SK-N-SH (cell line): Measurements from ENCODE around the gene CINP. TPM values are rescaled to one million over a fixed set of nuclear protein-coding genes. Genes with fewer than 3 reads are reported as not detected.

Experiments
- CTCF ChIA-PET: fragments of 300-600, 350-600 bp; formaldehyde crosslinking; extraction: SDS; loops from one replicate; lab custom pipeline; 2021; lab: Yijun Ruan, JAX
- POLR2A ChIA-PET: fragments of 350-600 bp; sonication (Branson Sonifier 250); formaldehyde crosslinking; extraction: SDS; loops from one replicate; lab custom pipeline; 2020; ENCODE audit warnings: antibody characterized with exemption, inconsistent platforms; lab: Yijun Ruan, JAX
- DNase-seq: peaks from one replicate; pipeline ENCODE4 v3.0.0; 2012
- H2AFZ ChIP-seq: fragments of 200-600 bp; sonication (generic); 2 replicates; pipeline ENCODE4 v1.8.1; 2016; ENCODE audit warnings: antibody characterized with exemption, mild to moderate bottlenecking, low read depth
- H3F3A ChIP-seq: fragments of 200-600 bp; sonication (generic); replicated peaks from 2 replicates; pipeline ENCODE3; 2016; ENCODE audit warnings: antibody characterized with exemption, mild to moderate bottlenecking; ENCODE audit not compliant: insufficient read depth
- H3K27ac ChIP-seq, 2 experiments: fragments of 200-500 bp in 1 of 2; fragments of 200-600 bp in 1 of 2; sonication (Bioruptor generic) in 1 of 2; sonication (generic), shearing (Covaris generic) in 1 of 2; 2 replicates each; pipeline versions ENCODE4 v1.5.1 to v1.6.1; 2014 to 2016; ENCODE audit warnings: low read depth in 2 of 2, inconsistent platforms in 1 of 2, low read length in 1 of 2, mild to moderate bottlenecking in 1 of 2, mixed read lengths in 1 of 2
- H3K27me3 ChIP-seq: fragments of 200-600 bp; sonication (generic), shearing (Covaris generic); 2 replicates; pipeline ENCODE4 v1.6.1; 2016; ENCODE audit warnings: mixed run types; ENCODE audit not compliant: insufficient read depth
- H3K36me3 ChIP-seq, 2 experiments: fragments of 200-500 bp in 1 of 2; fragments of 200-600 bp in 1 of 2; sonication (Bioruptor generic) in 1 of 2; sonication (generic) in 1 of 2; replicated peaks in 1 of 2; 2 replicates each; pipeline versions ENCODE3 to v1.5.1; 2014 to 2016; ENCODE audit warnings: low read length in 1 of 2, mild to moderate bottlenecking in 1 of 2; ENCODE audit not compliant: insufficient read depth in 2 of 2, control insufficient read depth in 1 of 2
- H3K4me1 ChIP-seq, 2 experiments: fragments of 200-500 bp in 1 of 2; fragments of 200-600 bp in 1 of 2; sonication (Bioruptor generic) in 1 of 2; sonication (generic), shearing (Covaris generic) in 1 of 2; 2 replicates each; pipeline versions ENCODE4 v1.5.1 to v1.6.1; 2014 to 2016; ENCODE audit warnings: low read depth in 1 of 2, low read length in 1 of 2, mixed run types in 1 of 2; ENCODE audit not compliant: insufficient read depth in 2 of 2, control insufficient read depth in 1 of 2
- H3K4me2 ChIP-seq: fragments of 200-600 bp; sonication (generic), shearing (Covaris generic); 2 replicates; pipeline ENCODE4 v1.6.1; 2017; ENCODE audit warnings: mixed run types
- H3K4me3 ChIP-seq, 2 experiments: fragments of 200-500 bp in 1 of 2; fragments of 200-600 bp in 1 of 2; sonication (Bioruptor generic) in 1 of 2; sonication (generic), shearing (Covaris generic) in 1 of 2; 2 replicates each; pipeline versions ENCODE4 v1.5.1 to v1.8.1; 2014 to 2016; ENCODE audit warnings: low read depth in 2 of 2, inconsistent platforms in 1 of 2, low read length in 1 of 2, mild to moderate bottlenecking in 1 of 2, mixed read lengths in 1 of 2, moderate library complexity in 1 of 2
- H3K79me2 ChIP-seq: fragments of 200-600 bp; sonication (generic); 2 replicates; pipeline ENCODE4 v1.8.1; 2017; ENCODE audit warnings: mild to moderate bottlenecking; ENCODE audit not compliant: insufficient read depth
- H3K9ac ChIP-seq: fragments of 200-600 bp; sonication (generic); 2 replicates; pipeline ENCODE4 v1.6.1; 2017; ENCODE audit warnings: mixed run types
- H3K9me2 ChIP-seq: fragments of 200-600 bp; sonication (generic); 2 replicates; pipeline ENCODE4 v1.6.1; 2017; ENCODE audit warnings: mixed run types
- H3K9me3 ChIP-seq: fragments of 200-600 bp; sonication (generic); 2 replicates; pipeline ENCODE4 v1.6.1; 2017; ENCODE audit warnings: mixed run types, mild to moderate bottlenecking, moderate library complexity
- H4K20me1 ChIP-seq: fragments of 200-600 bp; sonication (generic); 2 replicates; pipeline ENCODE4 v1.6.1; 2017; ENCODE audit warnings: mild to moderate bottlenecking, mixed run types; ENCODE audit not compliant: insufficient read depth
- CHD2 ChIP-seq: fragments of 150-350 bp; IDR thresholded peaks from 2 replicates; pipeline ENCODE4 v1.6.1; 2018; ENCODE audit warnings: low read length; ENCODE audit not compliant: partially characterized antibody
- FOXJ3 ChIP-seq: sonication (generic); formaldehyde crosslinking; IDR thresholded peaks from 2 replicates; pipeline ENCODE4 v1.5.1; 2020; ENCODE audit warnings: mild to moderate bottlenecking, missing genetic modification reagents
- GABPA ChIP-seq: IDR thresholded peaks from 2 replicates; pipeline ENCODE4 v1.4.0; 2012; ENCODE audit warnings: low read depth, mild to moderate bottlenecking
- MAX ChIP-seq: IDR thresholded peaks from 2 replicates; pipeline ENCODE4 v1.4.0; 2012; ENCODE audit warnings: low read depth
- MXI1 ChIP-seq: IDR thresholded peaks from 2 replicates; pipeline ENCODE4 v1.6.1; 2012; ENCODE audit warnings: mild to moderate bottlenecking, low read depth, low read length, improper control_type of control experiment
- POLR2AphosphoS5 ChIP-seq: IDR thresholded peaks from 2 replicates; pipeline ENCODE4 v1.6.1; 2012; ENCODE audit warnings: low read depth, low read length
- SIN3A ChIP-seq: IDR thresholded peaks from 2 replicates; pipeline ENCODE4 v1.6.1; 2012; ENCODE audit warnings: low read depth, mild to moderate bottlenecking, low read length, moderate library complexity, borderline replicate concordance
- TAF1 ChIP-seq: IDR thresholded peaks from 2 replicates; pipeline ENCODE4 v1.6.1; 2012; ENCODE audit warnings: low read depth, mild to moderate bottlenecking, low read length, moderate library complexity, borderline replicate concordance
- TCF12 ChIP-seq: IDR thresholded peaks from 2 replicates; pipeline ENCODE4 v1.4.0; 2012
- WGBS: methylation state at CpG from one replicate; pipeline ENCODE4 v1.1.6; 2017; ENCODE audit warnings: low lambda C conversion rate; 5-methylcytosine and 5-hydroxymethylcytosine counted together
- polyA plus RNA-seq, 3 experiments: library from polyadenylated mRNA; depleted of rRNA; stranded (reverse); fragments of >200 nt; gene quantifications; 2 replicates each; pipeline ENCODE4 v1.2.3, GENCODE V29; 2012
- TF ChIP-seq, protein P1 (sequence below): IDR thresholded peaks from 2 replicates; pipeline ENCODE4 v1.4.0; 2012; ENCODE audit warnings: low read depth, borderline replicate concordance
- TF ChIP-seq, protein P2 (sequence below): IDR thresholded peaks from 2 replicates; pipeline ENCODE4; 2012
- TF ChIP-seq, protein P3 (sequence below): fragments of 200-600 bp; sonication (generic); IDR thresholded peaks from 2 replicates; pipeline ENCODE4 v1.6.1; 2017; ENCODE audit warnings: antibody characterized with exemption, mild to moderate bottlenecking, moderate library complexity

The CINP gene
- 50.4 and 59.3 TPM in 2 replicates for polyA plus RNA-seq (2012; rRNA removed)
- 58.8 and 59.2 TPM in 2 replicates for polyA plus RNA-seq (2012; cell fraction: cytosol; rRNA removed)
- polyA plus RNA-seq (2012; cell fraction: nucleus; rRNA removed) = 29.1 and 36.3 TPM in 2 replicates

GRCh38 chr14:102362545-102363181, at the start of gene CINP, which contains the start of gene TECPR2:
CINP (minus strand) TSS chr14:102362890; CDS start chr14:102362851, 39 bp downstream.
TECPR2 (plus strand) TSS chr14:102362941; CDS start chr14:102376722, 13,781 bp downstream.
- peak; percentile 98 for DNase-seq
- peaks cover 64% of the 10 kb centered on the region for H3K79me2 ChIP-seq
- peak within 1 kb of the TSS; percentile 91 to 93 for H3K4me3 ChIP-seq
- H3K9me2 ChIP-seq = no peaks in the 10 kb centered on the region
- H4K20me1 ChIP-seq = no peaks in the 10 kb centered on the region
- peaks cover 14 to 15% of the 10 kb centered on the region in 2 experiments for H3K4me1 ChIP-seq
- TF ChIP-seq CHD2 (peak; percentile 50), GABPA (peak; percentile 89), TAF1 (peak; percentile 76; the same call in 1 of the 2 replicates), TCF12 (peak; percentile 31; the same call in 1 of the 2 replicates), POLR2AphosphoS5 (peak; percentile 91), SIN3A (0 out of 2 replicates have a peak, but pooled peaks have one; percentile 53), MXI1 (peak; percentile 90), MAX (peak; percentile 44; the same call in 1 of the 2 replicates), FOXJ3 (CRISPR knock-in tag) (no peak)
- TF ChIP-seq, protein P1, sequence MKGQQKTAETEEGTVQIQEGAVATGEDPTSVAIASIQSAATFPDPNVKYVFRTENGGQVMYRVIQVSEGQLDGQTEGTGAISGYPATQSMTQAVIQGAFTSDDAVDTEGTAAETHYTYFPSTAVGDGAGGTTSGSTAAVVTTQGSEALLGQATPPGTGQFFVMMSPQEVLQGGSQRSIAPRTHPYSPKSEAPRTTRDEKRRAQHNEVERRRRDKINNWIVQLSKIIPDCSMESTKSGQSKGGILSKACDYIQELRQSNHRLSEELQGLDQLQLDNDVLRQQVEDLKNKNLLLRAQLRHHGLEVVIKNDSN = no peak
- TF ChIP-seq, protein P2, sequence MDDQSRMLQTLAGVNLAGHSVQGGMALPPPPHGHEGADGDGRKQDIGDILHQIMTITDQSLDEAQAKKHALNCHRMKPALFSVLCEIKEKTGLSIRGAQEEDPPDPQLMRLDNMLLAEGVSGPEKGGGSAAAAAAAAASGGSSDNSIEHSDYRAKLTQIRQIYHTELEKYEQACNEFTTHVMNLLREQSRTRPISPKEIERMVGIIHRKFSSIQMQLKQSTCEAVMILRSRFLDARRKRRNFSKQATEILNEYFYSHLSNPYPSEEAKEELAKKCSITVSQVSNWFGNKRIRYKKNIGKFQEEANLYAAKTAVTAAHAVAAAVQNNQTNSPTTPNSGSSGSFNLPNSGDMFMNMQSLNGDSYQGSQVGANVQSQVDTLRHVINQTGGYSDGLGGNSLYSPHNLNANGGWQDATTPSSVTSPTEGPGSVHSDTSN = 0 out of 2 replicates have a peak, but pooled peaks have one; percentile 10
- TF ChIP-seq, protein P3, sequence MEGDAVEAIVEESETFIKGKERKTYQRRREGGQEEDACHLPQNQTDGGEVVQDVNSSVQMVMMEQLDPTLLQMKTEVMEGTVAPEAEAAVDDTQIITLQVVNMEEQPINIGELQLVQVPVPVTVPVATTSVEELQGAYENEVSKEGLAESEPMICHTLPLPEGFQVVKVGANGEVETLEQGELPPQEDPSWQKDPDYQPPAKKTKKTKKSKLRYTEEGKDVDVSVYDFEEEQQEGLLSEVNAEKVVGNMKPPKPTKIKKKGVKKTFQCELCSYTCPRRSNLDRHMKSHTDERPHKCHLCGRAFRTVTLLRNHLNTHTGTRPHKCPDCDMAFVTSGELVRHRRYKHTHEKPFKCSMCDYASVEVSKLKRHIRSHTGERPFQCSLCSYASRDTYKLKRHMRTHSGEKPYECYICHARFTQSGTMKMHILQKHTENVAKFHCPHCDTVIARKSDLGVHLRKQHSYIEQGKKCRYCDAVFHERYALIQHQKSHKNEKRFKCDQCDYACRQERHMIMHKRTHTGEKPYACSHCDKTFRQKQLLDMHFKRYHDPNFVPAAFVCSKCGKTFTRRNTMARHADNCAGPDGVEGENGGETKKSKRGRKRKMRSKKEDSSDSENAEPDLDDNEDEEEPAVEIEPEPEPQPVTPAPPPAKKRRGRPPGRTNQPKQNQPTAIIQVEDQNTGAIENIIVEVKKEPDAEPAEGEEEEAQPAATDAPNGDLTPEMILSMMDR = no peak
- POLR2A ChIA-PET = no interaction called here
- peak within 1 kb of the TSS; percentile 92 for H3K4me2 ChIP-seq
- H2AFZ ChIP-seq = peak within 1 kb of the TSS; percentile 88
- peaks cover 4% of the 10 kb centered on the region for H3F3A ChIP-seq
- H3K27ac ChIP-seq = peak within 1 kb of the TSS; percentile 79 to 80
- H3K27me3 ChIP-seq = no peaks in the 10 kb centered on the region
- CTCF ChIA-PET = no interaction called here
- no peaks in the 10 kb centered on the region for H3K9me3 ChIP-seq
- WGBS = 1% methylated on average over 20 of the region's 58 CpGs
- peaks cover 14 to 15% of the 10 kb centered on the region in 2 experiments for H3K36me3 ChIP-seq
- H3K9ac ChIP-seq = peak within 1 kb of the TSS; percentile 87
